Prostate gland (tissue), 2 donors: ENCODE data around the gene PAPPA. TPM values are rescaled to one million over a fixed set of nuclear protein-coding genes. Genes with fewer than 3 reads are reported as not detected.

Source experiments
- DNase-seq: peaks from one replicate; pipeline ENCODE4 v3.0.0-alpha.2; 2019; ENCODE audit warnings: low spot score
- H3K27ac ChIP-seq, 2 donors: fragments of 200-600 bp; sonication (generic); 2 replicates each; pipeline ENCODE4 v1.5.1; 2017 to 2019
- H3K27me3 ChIP-seq: fragments of 200-600 bp; sonication (generic); replicated peaks from 2 replicates; pipeline ENCODE4 v1.5.1; 2019; ENCODE audit not compliant: insufficient read depth
- H3K36me3 ChIP-seq, 2 donors: fragments of 200-600 bp; sonication (generic); 1 replicate in 1 of 2; 2 replicates in 1 of 2; pipeline versions ENCODE4 v1.5.1 to v1.8.1; 2017 to 2019
- H3K4me1 ChIP-seq: fragments of 200-600 bp; sonication (generic); replicated peaks from 2 replicates; pipeline ENCODE4 v1.5.1; 2019
- H3K4me3 ChIP-seq, 2 donors: fragments of 200-600 bp; sonication (generic); 2 replicates each; pipeline ENCODE4 v1.5.1; 2017 to 2019
- H3K9me3 ChIP-seq: fragments of 200-600 bp; sonication (generic); 2 replicates; pipeline ENCODE4 v1.5.1; 2017
- CTCF ChIP-seq, 4 experiments: fragments of 200-600 bp in 2 of 4; fragments of 450-650 bp in 2 of 4; sonication (generic) in 2 of 4; IDR thresholded peaks; 1 replicate in 3 of 4; 2 replicates in 1 of 4; pipeline ENCODE4 v1.5.1; 2016 to 2019; ENCODE audit warnings: antibody characterized with exemption in 4 of 4, mild to moderate bottlenecking in 2 of 4, moderate library complexity in 2 of 4
- POLR2A ChIP-seq: fragments of 450-650 bp; IDR thresholded peaks from one replicate; pipeline ENCODE4 v1.6.1; 2016; ENCODE audit warnings: antibody characterized with exemption, mild to moderate bottlenecking
- POLR2AphosphoS5 ChIP-seq: sonication (generic); formaldehyde crosslinking; IDR thresholded peaks from one replicate; pipeline ENCODE4 v1.6.1; 2017; ENCODE audit warnings: antibody characterized with exemption
- WGBS: methylation state at CpG from one replicate; pipeline ENCODE4 v1.1.5; 2018; 5-methylcytosine and 5-hydroxymethylcytosine counted together
- intact Hi-C: fragments of 100-400 bp; cut with DNase I; formaldehyde crosslinking; loops from one replicate; pipeline ENCODE4 v1.14.2; 2022
- total RNA-seq, 2 donors: library from RNA; depleted of rRNA; stranded (reverse); fragments of >200 nt; gene quantifications; one replicate each; pipeline ENCODE4 v1.1.0, GENCODE V29; 2016

Gene PAPPA
- total RNA-seq, 2 donors from 2014 or later, result 0.27 to 1.8 TPM

GRCh38 chr9:116236979-116237378, 83.4 kb downstream of the PAPPA start:
- no peak for TF ChIP-seq POLR2AphosphoS5
- TF ChIP-seq POLR2A, result no peak
- TF ChIP-seq CTCF (IDR thresholded peaks at IDR 0.05), result no peak
- Histone ChIP-seq H3K36me3 (no peaks in the 10 kb centered on the region), H3K27ac (no peak overlapping the region), H3K4me3 (no peak overlapping the region), H3K27me3 (no peaks in the 10 kb centered on the region), H3K4me1 (no peaks in the 10 kb centered on the region), H3K9me3 (no peaks in the 10 kb centered on the region)
- no peak for DNase-seq
- intact Hi-C loops, result no loop called here

- Histone ChIP-seq H3K27ac (no peak overlapping the region), H3K4me3 (no peak overlapping the region), H3K9me3 (no peaks in the 10 kb centered on the region), H3K4me1 (no peaks in the 10 kb centered on the region), H3K36me3 (no peaks in the 10 kb centered on the region), H3K27me3 (no peaks in the 10 kb centered on the region)
- 89% methylated on average over 4 of the region's 4 CpGs for WGBS
- no peak for TF ChIP-seq POLR2AphosphoS5
- TF ChIP-seq POLR2A, result no peak
- TF ChIP-seq CTCF (IDR thresholded peaks at IDR 0.05), result no peak
- DNase-seq, result no peak
- intact Hi-C loops, result no loop called here
These were observed 83.9 kb downstream of the PAPPA start for GRCh38 chr9:116237456-116237855.

- no peaks in the 10 kb centered on the region for H3K4me1 ChIP-seq
- H3K9me3 ChIP-seq, result no peaks in the 10 kb centered on the region
- no peak overlapping the region for H3K4me3 ChIP-seq
- no peaks in the 10 kb centered on the region for H3K27me3 ChIP-seq
- no peak overlapping the region for H3K27ac ChIP-seq
- intact Hi-C loops, result no loop called here
- WGBS, result 64% methylated on average over 2 of the region's 2 CpGs
- DNase-seq, result no peak
- no peak for TF ChIP-seq POLR2AphosphoS5
- no peak for TF ChIP-seq CTCF (IDR thresholded peaks at IDR 0.05)
- no peak for TF ChIP-seq POLR2A
- no peaks in the 10 kb centered on the region for H3K36me3 ChIP-seq
These were observed 84.6 kb downstream of the PAPPA start for GRCh38 chr9:116238225-116238624.

- 100% methylated on average over 1 of the region's 1 CpG for WGBS
- Histone ChIP-seq H3K4me3 (no peak overlapping the region), H3K27me3 (no peaks in the 10 kb centered on the region), H3K36me3 (no peaks in the 10 kb centered on the region), H3K27ac (no peak overlapping the region), H3K4me1 (no peaks in the 10 kb centered on the region), H3K9me3 (no peaks in the 10 kb centered on the region)
- intact Hi-C loops, result no loop called here
- TF ChIP-seq POLR2A (no peak), CTCF (IDR thresholded peaks at IDR 0.05) (no peak), POLR2AphosphoS5 (no peak)
- no peak for DNase-seq
These were observed 85.3 kb downstream of the PAPPA start for GRCh38 chr9:116238776-116239340.

- DNase-seq, result no peak
- Histone ChIP-seq H3K27me3 (no peaks in the 10 kb centered on the region), H3K4me1 (no peaks in the 10 kb centered on the region), H3K9me3 (no peaks in the 10 kb centered on the region), H3K27ac (no peak overlapping the region), H3K36me3 (no peaks in the 10 kb centered on the region), H3K4me3 (no peak overlapping the region)
- TF ChIP-seq POLR2A (no peak), POLR2AphosphoS5 (no peak)
- 90% methylated on average over 1 of the region's 1 CpG for WGBS
- intact Hi-C loops, result no loop called here
These were observed 90.1 kb downstream of the PAPPA start for GRCh38 chr9:116243708-116244107.
